WTC11 (cell line): ENCODE measurements around the gene XKR7. TPM values are rescaled to one million over a fixed set of nuclear protein-coding genes. Genes with fewer than 3 reads are reported as not detected.

Source experiments
- ATAC-seq: fragments of 200-7000 bp; cut with Tn5 transposase; 2 replicates; pipeline ENCODE4 v1.10.0; 2021; ENCODE audit warnings: mild to moderate bottlenecking, moderate library complexity
- CTCF ChIA-PET: fragments of 300-600 bp; sonication (Branson Sonifier 250); formaldehyde crosslinking; loops from one replicate; lab custom pipeline; 2021; ENCODE audit warnings: antibody characterized with exemption; lab: Charles Lee
- POLR2A ChIA-PET: fragments of 350-600 bp; sonication (Branson Sonifier 250); formaldehyde crosslinking; loops from one replicate; lab custom pipeline; 2021; ENCODE audit warnings: antibody characterized with exemption; lab: Charles Lee
- DNase-seq: peaks from one replicate; pipeline ENCODE4 v3.0.0; 2021; ENCODE audit warnings: low spot score
- H3K27ac Mint-ChIP-seq: 2 replicates; pipeline ENCODE4 v1.8.0; 2021; ENCODE audit warnings: mixed read lengths
- H3K27me3 Mint-ChIP-seq: 2 replicates; pipeline ENCODE4 v1.8.0; 2021; ENCODE audit warnings: low read depth, mild to moderate bottlenecking, moderate library complexity, mixed read lengths
- H3K36me3 Mint-ChIP-seq: 2 replicates; pipeline ENCODE4 v1.8.0; 2021; ENCODE audit warnings: mixed read lengths
- H3K4me1 Mint-ChIP-seq: 2 replicates; pipeline ENCODE4 v1.8.0; 2022; ENCODE audit warnings: mixed read lengths
- H3K4me3 Mint-ChIP-seq: 2 replicates; pipeline ENCODE4 v1.8.0; 2021; ENCODE audit warnings: mild to moderate bottlenecking, moderate library complexity, mixed read lengths
- H3K9me3 Mint-ChIP-seq: 2 replicates; pipeline ENCODE4 v1.8.0; 2021; ENCODE audit warnings: mixed read lengths
- ELF4 ChIP-seq: sonication (generic); formaldehyde crosslinking; IDR thresholded peaks from 2 replicates; pipeline ENCODE4 v1.8.1; 2022; ENCODE audit warnings: low read depth, mild to moderate bottlenecking, moderate library complexity, missing genetic modification reagents
- ESRRA ChIP-seq: sonication (generic); formaldehyde crosslinking; IDR thresholded peaks from 2 replicates; pipeline ENCODE4 v1.8.1; 2022; ENCODE audit warnings: mild to moderate bottlenecking, missing genetic modification reagents, borderline replicate concordance
- IRF2 ChIP-seq: sonication (generic); formaldehyde crosslinking; IDR thresholded peaks from 2 replicates; pipeline ENCODE4 v1.8.0; 2022; ENCODE audit warnings: low read depth, missing genetic modification reagents, borderline replicate concordance
- JUN ChIP-seq: sonication (generic); formaldehyde crosslinking; IDR thresholded peaks from 2 replicates; pipeline ENCODE4 v1.8.0; 2023; ENCODE audit warnings: mild to moderate bottlenecking, missing genetic modification reagents
- NFATC4 ChIP-seq: fragments of 250-450 bp; sonication (Bioruptor Pico); IDR thresholded peaks from 2 replicates; pipeline ENCODE4 v1.9.0; 2021; ENCODE audit warnings: mild to moderate bottlenecking
- STAT6 ChIP-seq: sonication (generic); formaldehyde crosslinking; conservative IDR thresholded peaks from 2 replicates; pipeline ENCODE4 v1.8.1; 2023; ENCODE audit warnings: mild to moderate bottlenecking, low read depth, missing genetic modification reagents, moderate library complexity
- ZNF138 ChIP-seq: sonication (generic); formaldehyde crosslinking; conservative IDR thresholded peaks from 2 replicates; pipeline ENCODE4 v1.8.1; 2022; ENCODE audit warnings: mild to moderate bottlenecking, moderate library complexity, missing genetic modification reagents
- total RNA-seq: library from RNA; stranded (reverse); gene quantifications from 3 replicates; pipeline ENCODE4 v1.2.3, GENCODE V29; 2021
- TF ChIP-seq, protein P1 (sequence below): sonication (generic); formaldehyde crosslinking; IDR thresholded peaks from 2 replicates; pipeline ENCODE4 v1.8.0; 2022; ENCODE audit warnings: mild to moderate bottlenecking, missing genetic modification reagents
- TF ChIP-seq, protein P2 (sequence below): fragments of 250-450 bp; sonication (Bioruptor Pico); IDR thresholded peaks from 2 replicates; pipeline ENCODE4 v1.9.0; 2021; ENCODE audit warnings: mild to moderate bottlenecking

Gene XKR7
- total RNA-seq, 1 experiment from 2014 or later, result 2.5 TPM

GRCh38 chr20:32052778-32053362 is 84.9 kb downstream of the XKR7 start:
- TF ChIP-seq JUN (no peak), ELF4 (CRISPR knock-in tag) (no peak), IRF2 (no peak), STAT6 (CRISPR knock-in tag) (no peak), NFATC4 (CRISPR knock-in tag) (no peak), ZNF138 (CRISPR knock-in tag) (no peak), ESRRA (CRISPR knock-in tag) (no peak)
- TF ChIP-seq, protein P1, sequence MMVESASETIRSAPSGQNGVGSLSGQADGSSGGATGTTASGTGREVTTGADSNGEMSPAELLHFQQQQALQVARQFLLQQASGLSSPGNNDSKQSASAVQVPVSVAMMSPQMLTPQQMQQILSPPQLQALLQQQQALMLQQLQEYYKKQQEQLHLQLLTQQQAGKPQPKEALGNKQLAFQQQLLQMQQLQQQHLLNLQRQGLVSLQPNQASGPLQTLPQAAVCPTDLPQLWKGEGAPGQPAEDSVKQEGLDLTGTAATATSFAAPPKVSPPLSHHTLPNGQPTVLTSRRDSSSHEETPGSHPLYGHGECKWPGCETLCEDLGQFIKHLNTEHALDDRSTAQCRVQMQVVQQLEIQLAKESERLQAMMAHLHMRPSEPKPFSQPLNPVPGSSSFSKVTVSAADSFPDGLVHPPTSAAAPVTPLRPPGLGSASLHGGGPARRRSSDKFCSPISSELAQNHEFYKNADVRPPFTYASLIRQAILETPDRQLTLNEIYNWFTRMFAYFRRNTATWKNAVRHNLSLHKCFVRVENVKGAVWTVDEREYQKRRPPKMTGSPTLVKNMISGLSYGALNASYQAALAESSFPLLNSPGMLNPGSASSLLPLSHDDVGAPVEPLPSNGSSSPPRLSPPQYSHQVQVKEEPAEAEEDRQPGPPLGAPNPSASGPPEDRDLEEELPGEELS (CRISPR knock-in tag), result no peak
- TF ChIP-seq, protein P2, sequence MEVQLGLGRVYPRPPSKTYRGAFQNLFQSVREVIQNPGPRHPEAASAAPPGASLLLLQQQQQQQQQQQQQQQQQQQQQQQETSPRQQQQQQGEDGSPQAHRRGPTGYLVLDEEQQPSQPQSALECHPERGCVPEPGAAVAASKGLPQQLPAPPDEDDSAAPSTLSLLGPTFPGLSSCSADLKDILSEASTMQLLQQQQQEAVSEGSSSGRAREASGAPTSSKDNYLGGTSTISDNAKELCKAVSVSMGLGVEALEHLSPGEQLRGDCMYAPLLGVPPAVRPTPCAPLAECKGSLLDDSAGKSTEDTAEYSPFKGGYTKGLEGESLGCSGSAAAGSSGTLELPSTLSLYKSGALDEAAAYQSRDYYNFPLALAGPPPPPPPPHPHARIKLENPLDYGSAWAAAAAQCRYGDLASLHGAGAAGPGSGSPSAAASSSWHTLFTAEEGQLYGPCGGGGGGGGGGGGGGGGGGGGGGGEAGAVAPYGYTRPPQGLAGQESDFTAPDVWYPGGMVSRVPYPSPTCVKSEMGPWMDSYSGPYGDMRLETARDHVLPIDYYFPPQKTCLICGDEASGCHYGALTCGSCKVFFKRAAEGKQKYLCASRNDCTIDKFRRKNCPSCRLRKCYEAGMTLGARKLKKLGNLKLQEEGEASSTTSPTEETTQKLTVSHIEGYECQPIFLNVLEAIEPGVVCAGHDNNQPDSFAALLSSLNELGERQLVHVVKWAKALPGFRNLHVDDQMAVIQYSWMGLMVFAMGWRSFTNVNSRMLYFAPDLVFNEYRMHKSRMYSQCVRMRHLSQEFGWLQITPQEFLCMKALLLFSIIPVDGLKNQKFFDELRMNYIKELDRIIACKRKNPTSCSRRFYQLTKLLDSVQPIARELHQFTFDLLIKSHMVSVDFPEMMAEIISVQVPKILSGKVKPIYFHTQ (CRISPR knock-in tag), result no peak
- TF ChIP-seq, all 79 proteins: peak for 0
- Mint-ChIP-seq H3K9me3 (no peaks in the 10 kb centered on the region), H3K27me3 (peaks cover 64% of the 10 kb centered on the region), H3K4me3 (peak overlapping the region; percentile 85), H3K4me1 (peaks cover 17% of the 10 kb centered on the region), H3K27ac (no peak overlapping the region), H3K36me3 (no peaks in the 10 kb centered on the region)
- ChIA-PET CTCF (interaction anchor here (0.5 to 1.8 kb wide), 8 partner anchors 21 to 593 kb away, joined by 3 to 10 read pairs (median 3); no protein-coding TSS in a partner anchor), POLR2A (interaction anchor here (1.0 kb wide), 1 partner anchor 56 kb away, joined by 3 read pairs; the partner anchor contains the start of gene TM9SF4)
- peak; percentile 65 for DNase-seq
- ATAC-seq, result peak; percentile 73

Other genes with a start within 250 kb of the XKR7 start
- 52.9 to 62.0 TPM (median 53.9 TPM) in 3 replicates for gene BCL2L1, start 245.3 kb upstream of the XKR7 start, total RNA-seq
- 113 to 123 TPM (median 115 TPM) in 3 replicates for gene TPX2, start 228.9 kb upstream of the XKR7 start, total RNA-seq
- gene MYLK2, start 148.8 kb upstream of the XKR7 start, total RNA-seq, result 0.11 to 0.28 TPM in 2 of 3 replicates, not detected in the other
- not detected in 3 replicates for gene FOXS1, start 122.5 kb upstream of the XKR7 start, total RNA-seq
- gene DUSP15, start 97.6 kb upstream of the XKR7 start, total RNA-seq, result 1.7 to 2.4 TPM (median 2.0 TPM) in 3 replicates
- gene TTLL9, start 97.5 kb upstream of the XKR7 start, total RNA-seq, result 0.39 TPM in 1 of 3 replicates, not detected in the others
- 16.0 to 17.6 TPM (median 17.2 TPM) in 3 replicates for gene PDRG1, start 16.1 kb upstream of the XKR7 start, total RNA-seq
- 7.8 to 10.9 TPM (median 9.1 TPM) in 3 replicates for gene CCM2L, start 42.3 kb downstream of the XKR7 start, total RNA-seq
- gene HCK, start 84.1 kb downstream of the XKR7 start, total RNA-seq, result 1.2 to 1.4 TPM (median 1.3 TPM) in 3 replicates
- gene TM9SF4, start 141.6 kb downstream of the XKR7 start, total RNA-seq, result 44.8 to 54.9 TPM (median 50.6 TPM) in 3 replicates
- 21.4 to 22.6 TPM (median 22.6 TPM) in 3 replicates for gene PLAGL2, start 239.6 kb downstream of the XKR7 start, total RNA-seq
- gene POFUT1, start 239.7 kb downstream of the XKR7 start, total RNA-seq, result 23.4 to 29.4 TPM (median 25.2 TPM) in 3 replicates